A172 (cell line): ENCODE data around the gene CADPS. TPM values are rescaled to one million over a fixed set of nuclear protein-coding genes. Genes with fewer than 3 reads are reported as not detected.

Source experiments
- DNase-seq: peaks from one replicate; pipeline ENCODE4 v3.0.0-alpha.2; 2015; ENCODE audit warnings: low spot score
- total RNA-seq: library from RNA; depleted of rRNA; stranded (reverse); fragments of >200 nt; shearing (Covaris generic); gene quantifications from 2 replicates; pipeline ENCODE4 v1.2.3, GENCODE V29; 2014; rRNA removed

Gene CADPS
- not detected in 2 replicates for total RNA-seq

GRCh38 chr3:62874711-62875557, at the start of gene CADPS:
Gene CADPS, minus strand, starts transcription at chr3:62875416. Its CDS starts 387 bp downstream, at chr3:62875029.
- no peak for DNase-seq

- DNase-seq = no peak
Observed at GRCh38 chr3:62923066-62923465, 47.9 kb upstream of the CADPS start.

- no peak for DNase-seq
Observed at GRCh38 chr3:62922326-62922725, 47.1 kb upstream of the CADPS start.

GRCh38 chr3:62920466-62920784, 45.2 kb upstream of the CADPS start:
- no peak for DNase-seq

- DNase-seq = no peak
Observed at GRCh38 chr3:62919784-62920465, 44.7 kb upstream of the CADPS start.

- no peak for DNase-seq
Observed at GRCh38 chr3:62918777-62919176, 43.6 kb upstream of the CADPS start.

- DNase-seq = no peak
Observed at GRCh38 chr3:62918131-62918530, 42.9 kb upstream of the CADPS start.

GRCh38 chr3:62911526-62911925, 36.3 kb upstream of the CADPS start:
- no peak for DNase-seq

GRCh38 chr3:62905331-62905730, 30.1 kb upstream of the CADPS start:
- no peak for DNase-seq

GRCh38 chr3:62898530-62899496, 23.6 kb upstream of the CADPS start:
- no peak for DNase-seq

GRCh38 chr3:62895901-62896300, 20.7 kb upstream of the CADPS start:
- no peak for DNase-seq

GRCh38 chr3:62892951-62893350, 17.7 kb upstream of the CADPS start:
- no peak for DNase-seq

- DNase-seq = no peak
Observed at GRCh38 chr3:62892045-62892444, 16.8 kb upstream of the CADPS start.

- DNase-seq = no peak
Observed at GRCh38 chr3:62888778-62889177, 13.6 kb upstream of the CADPS start.

GRCh38 chr3:62888180-62888579, 13.0 kb upstream of the CADPS start:
- no peak for DNase-seq

GRCh38 chr3:62885136-62885535, 9.9 kb upstream of the CADPS start:
- no peak for DNase-seq

- DNase-seq = no peak
Observed at GRCh38 chr3:62884096-62884870, 9.1 kb upstream of the CADPS start.

- DNase-seq = no peak
Observed at GRCh38 chr3:62882676-62883200, 7.5 kb upstream of the CADPS start.

GRCh38 chr3:62876064-62876463, 848 bp upstream of the CADPS start:
- peak; percentile 22 for DNase-seq

GRCh38 chr3:62875558-62876002, 364 bp upstream of the CADPS start:
- DNase-seq = no peak
